VCaP (cell line): ENCODE data around the gene CCDC57.

ENCODE experiments used
- H3K27ac ChIP-seq: fragments of 450-650 bp; 2 replicates; pipeline ENCODE4 v1.5.1; 2017
- CTCF ChIP-seq: fragments of 450-650 bp; conservative IDR thresholded peaks from 2 replicates; pipeline ENCODE4 v1.5.1; 2017; ENCODE audit warnings: mild to moderate bottlenecking, moderate library complexity

CCDC57 gene

GRCh38 chr17:82065193-82065637, 147.4 kb downstream of the CCDC57 start:
- no peak for TF ChIP-seq CTCF
- peak overlapping the region; percentile 95 for H3K27ac ChIP-seq

GRCh38 chr17:82064433-82065192, 148.0 kb downstream of the CCDC57 start:
- no peak for TF ChIP-seq CTCF
- peak overlapping the region; percentile 95 for H3K27ac ChIP-seq

- no peak for TF ChIP-seq CTCF
- peak overlapping the region; percentile 95 for H3K27ac ChIP-seq
These were observed 148.9 kb downstream of the CCDC57 start for GRCh38 chr17:82063424-82064415.

GRCh38 chr17:82062984-82063368, 149.7 kb downstream of the CCDC57 start:
- peak overlapping the region; percentile 95 for H3K27ac ChIP-seq
- TF ChIP-seq CTCF, result no peak

GRCh38 chr17:82062076-82062983, 150.3 kb downstream of the CCDC57 start:
- peak overlapping the region; percentile 95 for H3K27ac ChIP-seq
- no peak for TF ChIP-seq CTCF

GRCh38 chr17:82061047-82061925, 151.4 kb downstream of the CCDC57 start:
- peak overlapping the region; percentile 95 for H3K27ac ChIP-seq
- TF ChIP-seq CTCF, result no peak
